ENCODE data around the gene FHIT.

Gene FHIT

DNA sequence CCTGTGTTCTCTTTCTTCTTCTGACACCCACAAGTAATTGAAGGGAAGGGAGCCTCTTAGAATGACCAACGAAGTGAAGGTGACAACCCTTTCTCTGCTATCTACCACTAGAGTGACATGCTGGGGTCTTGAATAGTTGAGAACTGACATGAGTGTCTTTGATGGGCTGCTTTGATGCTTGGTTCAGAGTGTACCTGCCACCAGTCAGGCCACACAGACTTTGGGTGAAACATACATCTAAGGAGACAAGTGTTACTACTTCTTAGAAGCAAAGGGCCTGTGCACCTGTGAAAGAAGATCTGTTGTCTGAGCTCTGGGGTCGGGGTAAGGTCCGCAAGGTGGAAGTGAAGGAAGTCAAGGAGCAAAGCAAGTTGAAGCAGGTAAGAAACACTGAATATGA, 1160.7 kb downstream of the FHIT start:
- no peak overlapping the region for H3K4me3 ChIP-seq (ENCODE audit: low read depth, low read length)
- TF ChIP-seq, protein P1, sequence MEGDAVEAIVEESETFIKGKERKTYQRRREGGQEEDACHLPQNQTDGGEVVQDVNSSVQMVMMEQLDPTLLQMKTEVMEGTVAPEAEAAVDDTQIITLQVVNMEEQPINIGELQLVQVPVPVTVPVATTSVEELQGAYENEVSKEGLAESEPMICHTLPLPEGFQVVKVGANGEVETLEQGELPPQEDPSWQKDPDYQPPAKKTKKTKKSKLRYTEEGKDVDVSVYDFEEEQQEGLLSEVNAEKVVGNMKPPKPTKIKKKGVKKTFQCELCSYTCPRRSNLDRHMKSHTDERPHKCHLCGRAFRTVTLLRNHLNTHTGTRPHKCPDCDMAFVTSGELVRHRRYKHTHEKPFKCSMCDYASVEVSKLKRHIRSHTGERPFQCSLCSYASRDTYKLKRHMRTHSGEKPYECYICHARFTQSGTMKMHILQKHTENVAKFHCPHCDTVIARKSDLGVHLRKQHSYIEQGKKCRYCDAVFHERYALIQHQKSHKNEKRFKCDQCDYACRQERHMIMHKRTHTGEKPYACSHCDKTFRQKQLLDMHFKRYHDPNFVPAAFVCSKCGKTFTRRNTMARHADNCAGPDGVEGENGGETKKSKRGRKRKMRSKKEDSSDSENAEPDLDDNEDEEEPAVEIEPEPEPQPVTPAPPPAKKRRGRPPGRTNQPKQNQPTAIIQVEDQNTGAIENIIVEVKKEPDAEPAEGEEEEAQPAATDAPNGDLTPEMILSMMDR (IDR thresholded peaks at IDR 0.05; ENCODE audit: borderline replicate concordance, insufficient read depth, low read depth, low read length), result no peak

- TF ChIP-seq, protein P1 (IDR thresholded peaks at IDR 0.05; ENCODE audit: borderline replicate concordance, insufficient read depth, low read depth, low read length), result no peak
Measured at GRCh38 chr3:60086811-60087210, 1164.4 kb downstream of the FHIT start.

DNA sequence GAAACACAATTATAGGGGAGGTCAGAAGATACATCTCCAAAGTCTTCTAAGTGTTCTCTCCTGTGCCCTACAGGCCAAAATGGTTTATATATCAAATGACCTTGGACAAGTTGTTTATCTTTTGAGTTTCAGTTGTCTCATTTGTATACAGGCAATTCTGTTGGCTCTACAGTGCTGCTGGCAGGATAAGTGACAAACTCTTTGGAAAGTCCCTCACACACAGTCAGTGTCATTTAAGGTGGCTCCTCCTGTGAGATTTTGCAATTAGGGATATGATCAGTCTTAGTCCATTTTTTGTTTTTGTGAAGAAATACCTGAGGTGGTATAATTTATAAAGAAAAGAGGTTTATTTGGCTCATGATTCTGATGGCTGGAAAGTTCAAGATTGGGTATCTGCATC, 1165.6 kb downstream of the FHIT start:
- no peak overlapping the region for H3K4me3 ChIP-seq (ENCODE audit: low read depth, low read length)
- TF ChIP-seq, protein P1 (IDR thresholded peaks at IDR 0.05; ENCODE audit: borderline replicate concordance, insufficient read depth, low read depth, low read length), result no peak

More at GRCh38 chr3:60086811-60087210, 1164.4 kb downstream of the FHIT start:
- no peak overlapping the region for H3K4me3 ChIP-seq (ENCODE audit: low read depth, low read length)

DNA sequence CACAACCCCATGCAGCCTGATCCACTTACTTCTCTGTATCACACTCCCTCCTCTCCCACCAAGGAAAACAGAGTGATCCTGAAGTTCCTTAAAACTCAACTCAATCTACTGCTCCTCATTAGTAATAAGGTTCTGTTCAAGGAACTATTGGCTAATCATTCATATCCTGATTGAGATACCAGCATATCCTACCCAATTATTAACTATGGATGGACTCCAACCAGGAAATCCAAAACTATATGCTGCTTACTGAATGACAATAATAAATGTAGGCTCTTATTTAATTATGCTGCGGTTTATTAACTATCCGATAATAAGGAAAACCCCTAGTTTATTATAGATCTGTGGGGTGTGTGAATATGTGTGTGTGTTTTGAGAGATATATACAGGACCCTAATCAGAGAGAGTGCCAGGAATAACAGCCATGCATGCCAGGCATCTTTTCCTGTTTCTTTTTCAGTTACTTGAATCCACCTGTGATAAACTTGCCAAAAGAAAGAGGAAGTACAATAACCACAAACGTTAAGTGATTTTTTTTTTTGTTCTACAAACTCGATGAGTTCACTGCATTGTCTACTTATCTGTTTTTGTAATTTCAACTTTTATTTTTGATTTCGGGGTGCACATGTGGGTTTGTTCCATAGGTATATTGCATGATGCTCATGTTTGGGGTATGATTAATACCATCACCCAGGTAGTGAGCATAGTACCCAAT, 1169.7 kb downstream of the FHIT start:
- TF ChIP-seq, protein P1 (IDR thresholded peaks at IDR 0.05; ENCODE audit: borderline replicate concordance, insufficient read depth, low read depth, low read length), result no peak
- no peak overlapping the region for H3K4me3 ChIP-seq (ENCODE audit: low read depth, low read length)

GRCh38 chr3:60080648-60081047, 1170.6 kb downstream of the FHIT start:
- no peak overlapping the region for H3K4me3 ChIP-seq (ENCODE audit: low read depth, low read length)
- TF ChIP-seq, protein P1 (IDR thresholded peaks at IDR 0.05; ENCODE audit: borderline replicate concordance, insufficient read depth, low read depth, low read length), result no peak

- TF ChIP-seq, protein P1 (IDR thresholded peaks at IDR 0.05; ENCODE audit: borderline replicate concordance, insufficient read depth, low read depth, low read length), result no peak
- H3K4me3 ChIP-seq (ENCODE audit: low read depth, low read length), result no peak overlapping the region
Measured at GRCh38 chr3:60079076-60079475, 1172.2 kb downstream of the FHIT start.

DNA sequence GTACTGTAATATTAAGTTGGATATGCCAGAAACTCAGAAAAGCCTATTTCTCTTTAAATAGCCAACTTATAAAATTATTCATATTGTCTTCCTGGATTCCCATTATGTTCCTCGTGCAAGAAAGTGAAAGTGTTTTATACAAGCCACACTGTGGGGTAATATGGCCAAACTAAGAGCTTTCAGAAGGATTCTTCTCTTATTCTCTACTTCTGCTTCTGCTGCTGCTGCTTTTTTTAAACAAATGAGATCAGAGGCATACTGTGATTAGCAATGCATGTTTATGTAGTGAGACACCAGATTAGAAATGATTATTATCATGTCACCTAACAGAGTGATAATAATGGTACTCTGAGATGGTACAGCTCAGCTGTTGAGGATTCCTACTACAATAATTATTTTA, 1174.9 kb downstream of the FHIT start:
- TF ChIP-seq, protein P1 (IDR thresholded peaks at IDR 0.05; ENCODE audit: borderline replicate concordance, insufficient read depth, low read depth, low read length), result no peak

More for the DNA sequence above, 1174.9 kb downstream of the FHIT start:
- no peak overlapping the region for H3K4me3 ChIP-seq (ENCODE audit: low read depth, low read length)
